GM10248 (cell line): ENCODE results near the gene MLXIP.

Experiments used
- CTCF ChIA-PET: fragments of 300-600 bp; sonication (Branson Sonifier 250); formaldehyde crosslinking; extraction: SDS; loops from one replicate; lab custom pipeline; 2021; ENCODE audit warnings: antibody characterized with exemption; lab: Yijun Ruan, JAX
- POLR2A ChIA-PET: fragments of 350-650 bp; sonication (Branson Sonifier 250); formaldehyde crosslinking; extraction: SDS; loops from one replicate; lab custom pipeline; 2020; ENCODE audit warnings: antibody characterized with exemption; lab: Yijun Ruan, JAX
- DNase-seq: peaks from one replicate; pipeline ENCODE4 v3.0.0; 2012; ENCODE audit errors: extremely low spot score
- TF ChIP-seq, protein P1 (sequence below): IDR thresholded peaks from 2 replicates; pipeline ENCODE4 v1.5.1; 2012; ENCODE audit warnings: mild to moderate bottlenecking, low read depth; ENCODE audit errors: extremely low read depth, missing control alignments, control extremely low read depth

Gene MLXIP

DNA sequence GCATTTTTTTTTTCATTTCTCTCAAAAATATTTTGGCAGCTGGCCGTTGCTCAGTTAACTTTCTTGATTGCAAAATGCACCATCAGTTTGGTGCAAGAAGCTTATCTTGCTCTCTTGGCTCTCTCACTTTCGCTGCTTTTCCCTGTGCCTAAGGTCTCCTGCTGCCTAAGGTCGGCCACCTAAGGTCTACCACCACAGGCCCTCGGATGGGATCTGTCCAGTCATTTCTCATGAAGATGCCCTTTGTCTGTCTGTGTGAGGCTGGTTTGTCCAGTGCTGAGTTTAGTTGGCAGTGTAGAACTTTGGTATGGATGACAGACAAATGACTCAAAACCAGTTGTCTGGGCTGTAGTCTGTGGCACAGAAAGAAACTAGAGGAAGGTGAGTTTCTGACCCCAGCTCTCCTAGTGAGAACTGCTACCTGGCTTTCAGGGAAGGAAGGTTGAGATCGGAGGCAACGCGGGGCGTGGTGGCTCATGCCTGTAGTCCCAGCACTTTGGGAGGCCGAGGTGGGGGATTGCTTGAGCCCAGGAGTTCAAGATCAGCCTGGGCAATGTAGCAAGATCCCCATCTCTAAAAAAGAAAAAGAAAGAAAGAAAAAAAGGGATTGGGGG lies 2.6 kb downstream of the MLXIP start:
- DNase-seq, result no peak
- ChIA-PET CTCF (interaction anchor here (0.7 to 2.2 kb wide), 12 partner anchors 9 to 286 kb away, joined by 3 to 12 read pairs (median 4); no protein-coding TSS in a partner anchor), POLR2A (interaction anchor here (1.0 kb wide), 1 partner anchor 8 kb away, joined by 4 read pairs; no protein-coding TSS in a partner anchor)
- TF ChIP-seq, protein P1, sequence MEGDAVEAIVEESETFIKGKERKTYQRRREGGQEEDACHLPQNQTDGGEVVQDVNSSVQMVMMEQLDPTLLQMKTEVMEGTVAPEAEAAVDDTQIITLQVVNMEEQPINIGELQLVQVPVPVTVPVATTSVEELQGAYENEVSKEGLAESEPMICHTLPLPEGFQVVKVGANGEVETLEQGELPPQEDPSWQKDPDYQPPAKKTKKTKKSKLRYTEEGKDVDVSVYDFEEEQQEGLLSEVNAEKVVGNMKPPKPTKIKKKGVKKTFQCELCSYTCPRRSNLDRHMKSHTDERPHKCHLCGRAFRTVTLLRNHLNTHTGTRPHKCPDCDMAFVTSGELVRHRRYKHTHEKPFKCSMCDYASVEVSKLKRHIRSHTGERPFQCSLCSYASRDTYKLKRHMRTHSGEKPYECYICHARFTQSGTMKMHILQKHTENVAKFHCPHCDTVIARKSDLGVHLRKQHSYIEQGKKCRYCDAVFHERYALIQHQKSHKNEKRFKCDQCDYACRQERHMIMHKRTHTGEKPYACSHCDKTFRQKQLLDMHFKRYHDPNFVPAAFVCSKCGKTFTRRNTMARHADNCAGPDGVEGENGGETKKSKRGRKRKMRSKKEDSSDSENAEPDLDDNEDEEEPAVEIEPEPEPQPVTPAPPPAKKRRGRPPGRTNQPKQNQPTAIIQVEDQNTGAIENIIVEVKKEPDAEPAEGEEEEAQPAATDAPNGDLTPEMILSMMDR, result no peak

DNA sequence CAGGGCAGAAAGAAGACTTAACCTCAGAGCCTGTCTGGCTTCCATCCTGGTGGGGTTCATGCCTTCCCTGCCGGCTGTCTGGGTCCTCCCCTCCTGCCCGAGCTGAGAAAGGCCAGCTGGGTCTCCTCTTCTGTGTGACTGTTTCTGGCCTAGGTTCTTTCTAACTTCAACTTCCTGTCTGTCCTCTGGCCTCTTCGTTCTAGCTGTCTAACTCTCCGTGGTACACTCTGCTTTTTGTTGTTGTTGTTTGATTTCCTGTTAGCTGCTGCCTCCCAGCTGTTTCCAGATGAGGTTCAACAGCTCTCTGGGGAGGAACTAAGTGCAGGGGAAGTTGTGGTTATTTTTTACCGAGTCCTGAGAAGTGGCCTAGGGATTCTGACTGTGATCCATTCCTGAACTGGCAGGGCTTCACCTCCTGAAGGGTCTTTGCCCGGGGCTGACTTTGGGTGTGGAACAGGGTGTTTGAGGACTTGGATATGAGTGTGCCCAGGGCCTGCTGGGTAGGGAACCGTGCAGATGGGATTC lies 3.2 kb downstream of the MLXIP start:
- TF ChIP-seq, protein P1, result peak; percentile 22
- peak; percentile 57 for DNase-seq
- ChIA-PET CTCF (interaction anchor here (1.0 to 2.2 kb wide), 5 partner anchors 11 to 156 kb away, joined by 3 to 12 read pairs (median 4); no protein-coding TSS in a partner anchor), POLR2A (no interaction called here)

DNA sequence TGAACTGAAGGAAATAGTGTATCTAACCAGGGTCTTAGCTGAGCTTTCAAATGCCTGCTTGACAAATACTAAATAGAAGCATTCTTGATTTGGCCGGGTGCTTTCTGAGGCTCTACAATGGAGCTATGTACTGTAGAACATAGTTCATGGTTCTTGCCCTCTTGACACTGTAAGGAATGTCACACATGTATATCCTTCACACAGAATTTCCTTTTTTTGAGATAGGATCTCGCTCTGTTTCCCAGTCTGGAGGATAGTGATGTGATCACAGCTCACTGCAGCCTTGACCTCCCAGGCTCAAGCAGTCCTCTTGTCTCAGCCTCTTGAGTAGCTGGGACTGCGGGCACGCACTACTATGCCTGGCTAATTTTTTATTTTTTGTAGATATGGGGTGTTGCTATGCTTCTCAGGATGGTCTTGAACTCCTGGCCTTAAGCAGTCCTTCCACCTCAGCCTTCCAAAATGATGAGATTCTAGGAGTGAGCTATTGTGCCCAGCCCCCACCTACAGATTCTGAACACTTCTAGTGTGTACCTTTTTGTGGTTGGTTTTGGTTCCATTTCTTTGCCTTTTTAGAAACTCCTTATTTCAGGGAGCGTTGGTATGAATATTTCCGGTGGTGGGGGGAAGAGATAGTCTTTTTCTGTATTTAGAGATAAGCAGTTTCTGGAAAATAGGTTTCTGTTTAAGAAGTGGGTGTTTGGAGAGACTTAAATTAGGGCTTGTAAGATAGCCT lies 4.2 kb downstream of the MLXIP start:
- TF ChIP-seq, protein P1, result no peak
- ChIA-PET POLR2A (interaction anchor here (0.6 kb wide), 1 partner anchor 732 kb away, joined by 3 read pairs; no protein-coding TSS in a partner anchor), CTCF (interaction anchor here (0.8 to 2.1 kb wide), 3 partner anchors 15 to 40 kb away, joined by 3 to 11 read pairs (median 6); no protein-coding TSS in a partner anchor)
- DNase-seq, result no peak

DNA sequence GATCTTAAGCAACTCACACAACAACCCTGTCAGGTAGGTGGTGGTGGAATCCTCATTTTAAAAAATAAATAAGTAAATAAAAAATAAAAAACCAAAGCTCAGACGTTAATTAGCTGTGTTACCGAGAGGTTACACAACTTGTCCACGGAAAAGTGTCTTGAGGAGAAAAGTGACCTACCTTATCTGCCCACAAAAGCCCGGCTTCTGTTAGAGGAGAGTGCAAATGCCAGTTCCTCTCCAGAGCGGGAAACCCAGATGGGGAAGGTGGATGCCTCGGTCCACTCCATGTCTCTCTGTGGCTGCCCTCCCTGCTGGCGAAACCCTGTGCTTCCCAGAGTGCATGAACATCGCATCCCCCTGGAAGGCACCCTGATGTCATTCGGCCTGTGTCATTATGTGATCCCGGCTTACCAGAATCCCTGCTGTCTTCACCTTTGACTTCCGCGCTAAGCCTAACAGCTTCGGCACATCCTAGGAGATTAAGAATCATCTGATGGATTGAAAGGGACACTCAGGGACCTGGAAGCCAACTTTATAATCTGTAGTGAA lies 6.4 kb downstream of the MLXIP start:
- DNase-seq, result no peak
- POLR2A ChIA-PET, result no interaction called here
- TF ChIP-seq, protein P1, result no peak
- CTCF ChIA-PET, result no interaction called here

DNA sequence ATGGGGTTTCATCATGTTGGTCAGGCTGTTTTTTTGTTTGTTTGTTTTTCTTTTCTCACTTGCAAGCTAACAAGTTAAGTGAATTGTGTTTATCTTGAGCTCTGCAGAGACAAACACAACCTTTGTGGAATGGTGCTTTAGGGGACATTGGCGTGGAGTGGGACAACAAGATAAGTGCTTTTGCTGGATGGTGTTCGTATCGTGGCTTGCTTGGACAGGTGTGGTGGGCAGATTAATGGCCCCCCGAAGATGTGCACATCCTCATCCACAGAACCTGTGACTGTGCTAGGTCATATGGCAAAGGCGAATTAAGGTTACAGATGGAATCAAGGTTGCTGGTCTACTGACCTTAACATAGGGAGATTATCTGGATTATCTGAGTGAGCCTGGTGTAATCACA lies 7.0 kb downstream of the MLXIP start:
- CTCF ChIA-PET, result no interaction called here
- DNase-seq, result no peak
- POLR2A ChIA-PET, result interaction anchor here (0.5 kb wide), 1 partner anchor 31 kb away, joined by 4 read pairs; no protein-coding TSS in a partner anchor
- TF ChIP-seq, protein P1, result no peak

DNA sequence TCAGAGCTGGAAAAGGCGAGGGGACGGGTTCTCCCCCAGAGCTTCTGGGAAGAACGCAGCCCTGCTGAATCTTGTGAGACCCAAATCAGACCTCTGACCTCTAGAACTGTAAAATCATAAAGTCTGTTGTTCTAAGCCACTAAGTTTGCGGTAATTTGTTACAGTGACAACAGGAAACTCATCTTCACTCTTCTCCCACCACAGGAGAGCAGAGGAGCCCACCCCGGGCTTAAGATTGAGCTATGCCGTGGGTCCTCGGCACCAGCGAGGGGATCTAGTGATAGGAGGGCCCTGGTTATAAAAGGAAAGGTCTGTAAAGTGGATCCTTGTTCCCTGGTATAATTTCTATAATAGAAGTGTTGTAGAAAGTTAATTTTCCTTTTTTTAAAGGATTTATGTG lies 7.6 kb downstream of the MLXIP start:
- DNase-seq, result no peak
- TF ChIP-seq, protein P1, result no peak
- ChIA-PET POLR2A (interaction anchor here (0.5 kb wide), 1 partner anchor 30 kb away, joined by 4 read pairs; no protein-coding TSS in a partner anchor), CTCF (no interaction called here)
